GM12874 (cell line): ENCODE results near the gene PIGV.

Experiments
- TF ChIP-seq, protein P1 (sequence below): IDR thresholded peaks from 2 replicates; pipeline ENCODE4 v1.5.1; 2011; ENCODE audit warnings: low read depth, mild to moderate bottlenecking, control low read depth, low read length, moderate library complexity; ENCODE audit not compliant: insufficient read depth

PIGV gene

DNA sequence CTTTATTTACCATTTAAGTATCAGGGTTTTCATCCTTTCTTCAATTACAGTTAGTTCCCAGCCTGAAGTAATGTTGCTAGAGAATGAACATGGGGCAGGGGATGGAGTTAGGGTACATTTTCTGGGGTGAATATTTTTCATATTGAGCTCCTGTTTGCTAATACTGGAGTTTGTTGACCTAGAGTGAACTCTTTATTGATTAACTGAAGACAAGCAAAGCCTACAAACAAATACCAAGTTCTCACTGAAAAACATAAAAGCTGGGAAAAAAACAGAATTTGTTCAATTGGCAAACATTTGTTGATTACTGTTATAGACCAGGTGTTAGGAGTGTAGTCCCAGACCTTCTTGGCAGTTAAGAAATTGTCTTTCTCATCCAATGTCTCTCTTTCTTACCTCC lies 28.2 kb upstream of the PIGV start:
- TF ChIP-seq, protein P1, sequence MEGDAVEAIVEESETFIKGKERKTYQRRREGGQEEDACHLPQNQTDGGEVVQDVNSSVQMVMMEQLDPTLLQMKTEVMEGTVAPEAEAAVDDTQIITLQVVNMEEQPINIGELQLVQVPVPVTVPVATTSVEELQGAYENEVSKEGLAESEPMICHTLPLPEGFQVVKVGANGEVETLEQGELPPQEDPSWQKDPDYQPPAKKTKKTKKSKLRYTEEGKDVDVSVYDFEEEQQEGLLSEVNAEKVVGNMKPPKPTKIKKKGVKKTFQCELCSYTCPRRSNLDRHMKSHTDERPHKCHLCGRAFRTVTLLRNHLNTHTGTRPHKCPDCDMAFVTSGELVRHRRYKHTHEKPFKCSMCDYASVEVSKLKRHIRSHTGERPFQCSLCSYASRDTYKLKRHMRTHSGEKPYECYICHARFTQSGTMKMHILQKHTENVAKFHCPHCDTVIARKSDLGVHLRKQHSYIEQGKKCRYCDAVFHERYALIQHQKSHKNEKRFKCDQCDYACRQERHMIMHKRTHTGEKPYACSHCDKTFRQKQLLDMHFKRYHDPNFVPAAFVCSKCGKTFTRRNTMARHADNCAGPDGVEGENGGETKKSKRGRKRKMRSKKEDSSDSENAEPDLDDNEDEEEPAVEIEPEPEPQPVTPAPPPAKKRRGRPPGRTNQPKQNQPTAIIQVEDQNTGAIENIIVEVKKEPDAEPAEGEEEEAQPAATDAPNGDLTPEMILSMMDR = no peak

- TF ChIP-seq, protein P1 = peak; percentile 11; the same call in 1 of the 2 replicates
These were observed 26.5 kb upstream of the PIGV start for GRCh38 chr1:26761217-26761616.

DNA sequence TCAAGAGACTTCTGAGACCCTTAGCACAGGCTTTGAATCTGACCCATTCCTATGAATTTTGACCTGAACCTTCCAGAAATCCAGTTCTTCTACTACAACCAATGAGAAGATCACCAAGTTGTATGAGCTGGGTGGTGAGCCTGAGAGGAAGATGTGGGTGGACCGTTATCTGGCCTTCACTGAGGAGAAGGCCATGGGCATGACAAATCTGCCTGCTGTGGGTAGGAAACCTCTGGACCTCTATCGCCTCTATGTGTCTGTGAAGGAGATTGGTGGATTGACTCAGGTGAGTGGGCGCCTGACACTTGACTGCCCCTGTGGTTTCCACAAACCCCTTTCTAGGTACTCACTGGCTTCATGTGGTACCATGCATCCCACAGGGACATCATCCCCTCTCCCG lies 20.0 kb upstream of the PIGV start:
- TF ChIP-seq, protein P1 = no peak

DNA sequence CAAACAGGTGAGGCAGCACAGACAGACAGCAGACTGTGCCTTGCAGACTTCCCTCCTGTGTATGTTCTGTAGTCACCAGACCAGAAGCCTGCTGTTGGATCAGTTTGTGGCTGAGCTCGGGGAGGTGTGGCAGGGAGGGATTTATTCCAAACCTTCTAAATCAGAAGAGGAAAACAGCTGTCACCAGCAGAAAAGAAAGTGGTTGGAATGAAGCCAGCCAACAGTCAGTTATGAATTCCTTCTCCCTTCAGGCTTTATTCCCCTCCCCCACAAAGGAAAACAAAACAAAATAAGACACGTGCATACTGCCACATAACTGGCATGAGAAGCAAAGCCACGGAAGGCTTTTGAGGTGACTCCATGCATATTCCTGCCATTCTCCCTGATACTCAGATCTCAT lies 19.0 kb upstream of the PIGV start:
- TF ChIP-seq, protein P1 = no peak

DNA sequence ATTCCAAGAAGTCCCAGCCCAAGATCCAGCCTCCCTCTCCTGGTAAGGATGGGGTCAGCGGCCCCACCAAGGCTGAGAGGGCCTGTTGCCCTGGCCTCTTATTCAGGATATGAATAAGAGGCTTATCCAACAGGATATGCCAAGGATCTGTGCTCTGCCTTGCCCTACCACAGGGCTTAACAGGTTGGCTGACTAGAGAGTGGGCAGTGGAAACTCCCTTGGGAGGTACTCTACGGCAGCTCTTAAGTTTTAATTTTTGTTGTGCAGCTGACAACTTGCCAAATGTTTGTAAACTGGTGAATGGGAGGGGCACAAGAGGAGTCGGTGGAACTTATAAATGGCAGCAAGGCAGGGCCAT lies 16.5 kb upstream of the PIGV start:
- TF ChIP-seq, protein P1 = no peak

- TF ChIP-seq, protein P1 = no peak
These were observed 16.0 kb upstream of the PIGV start for GRCh38 chr1:26771643-26772321.

GRCh38 chr1:26772687-26773086 lies 15.1 kb upstream of the PIGV start:
- TF ChIP-seq, protein P1 = no peak
